RWPE2 (cell line): Measurements from ENCODE around the gene FHOD3.

ENCODE experiments used
- ATAC-seq: fragments of 200-7000 bp; cut with Tn5 transposase; 3 replicates; pipeline ENCODE4 v1.9.1; 2021; ENCODE audit warnings: low read depth
- DNase-seq: peaks from one replicate; pipeline ENCODE4 v3.0.0-alpha.2; 2020; ENCODE audit warnings: low spot score
- H3K27ac ChIP-seq: fragments of 450-650 bp; 2 replicates; pipeline ENCODE4 v1.5.1; 2017; ENCODE audit warnings: mild to moderate bottlenecking; ENCODE audit not compliant: poor library complexity, severe bottlenecking
- H3K27me3 ChIP-seq: fragments of 250-450 bp; sonication (Bioruptor Pico); 2 replicates; pipeline ENCODE4 v1.5.1; 2021; ENCODE audit warnings: mild to moderate bottlenecking, moderate library complexity; ENCODE audit not compliant: insufficient read depth, poor library complexity, severe bottlenecking
- H3K36me3 ChIP-seq: fragments of 250-450 bp; sonication (Bioruptor Pico); 2 replicates; pipeline ENCODE4 v1.5.1; 2020; ENCODE audit warnings: low read depth, mild to moderate bottlenecking, moderate library complexity
- H3K4me1 ChIP-seq: fragments of 250-450 bp; sonication (Bioruptor Pico); 2 replicates; pipeline ENCODE4 v1.5.1; 2021; ENCODE audit warnings: mild to moderate bottlenecking, moderate library complexity; ENCODE audit not compliant: insufficient read depth, poor library complexity, severe bottlenecking
- H3K4me3 ChIP-seq: fragments of 250-450 bp; sonication (Bioruptor Pico); 2 replicates; pipeline ENCODE4 v1.5.1; 2021; ENCODE audit warnings: mild to moderate bottlenecking, moderate library complexity; ENCODE audit not compliant: severe bottlenecking
- H3K9me3 ChIP-seq: fragments of 250-450 bp; sonication (Bioruptor Pico); 2 replicates; pipeline ENCODE4 v1.5.1; 2021; ENCODE audit warnings: mild to moderate bottlenecking, moderate library complexity; ENCODE audit not compliant: severe bottlenecking
- TF ChIP-seq, protein P1 (sequence below): fragments of 450-650 bp; IDR thresholded peaks from one replicate; pipeline ENCODE4 v1.5.1; 2017; ENCODE audit warnings: mild to moderate bottlenecking, moderate library complexity; ENCODE audit not compliant: poor library complexity, severe bottlenecking

FHOD3 gene

GRCh38 chr18:36401462-36401861, 103.9 kb downstream of the FHOD3 start:
- H3K4me1 ChIP-seq = peaks cover 27% of the 10 kb centered on the region
- no peaks in the 10 kb centered on the region for H3K27me3 ChIP-seq
- ATAC-seq = no peak
- no peaks in the 10 kb centered on the region for H3K36me3 ChIP-seq
- no peak overlapping the region for H3K27ac ChIP-seq
- no peak for DNase-seq
- TF ChIP-seq, protein P1, sequence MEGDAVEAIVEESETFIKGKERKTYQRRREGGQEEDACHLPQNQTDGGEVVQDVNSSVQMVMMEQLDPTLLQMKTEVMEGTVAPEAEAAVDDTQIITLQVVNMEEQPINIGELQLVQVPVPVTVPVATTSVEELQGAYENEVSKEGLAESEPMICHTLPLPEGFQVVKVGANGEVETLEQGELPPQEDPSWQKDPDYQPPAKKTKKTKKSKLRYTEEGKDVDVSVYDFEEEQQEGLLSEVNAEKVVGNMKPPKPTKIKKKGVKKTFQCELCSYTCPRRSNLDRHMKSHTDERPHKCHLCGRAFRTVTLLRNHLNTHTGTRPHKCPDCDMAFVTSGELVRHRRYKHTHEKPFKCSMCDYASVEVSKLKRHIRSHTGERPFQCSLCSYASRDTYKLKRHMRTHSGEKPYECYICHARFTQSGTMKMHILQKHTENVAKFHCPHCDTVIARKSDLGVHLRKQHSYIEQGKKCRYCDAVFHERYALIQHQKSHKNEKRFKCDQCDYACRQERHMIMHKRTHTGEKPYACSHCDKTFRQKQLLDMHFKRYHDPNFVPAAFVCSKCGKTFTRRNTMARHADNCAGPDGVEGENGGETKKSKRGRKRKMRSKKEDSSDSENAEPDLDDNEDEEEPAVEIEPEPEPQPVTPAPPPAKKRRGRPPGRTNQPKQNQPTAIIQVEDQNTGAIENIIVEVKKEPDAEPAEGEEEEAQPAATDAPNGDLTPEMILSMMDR = no peak
- H3K9me3 ChIP-seq = no peaks in the 10 kb centered on the region
- no peak overlapping the region for H3K4me3 ChIP-seq

DNA sequence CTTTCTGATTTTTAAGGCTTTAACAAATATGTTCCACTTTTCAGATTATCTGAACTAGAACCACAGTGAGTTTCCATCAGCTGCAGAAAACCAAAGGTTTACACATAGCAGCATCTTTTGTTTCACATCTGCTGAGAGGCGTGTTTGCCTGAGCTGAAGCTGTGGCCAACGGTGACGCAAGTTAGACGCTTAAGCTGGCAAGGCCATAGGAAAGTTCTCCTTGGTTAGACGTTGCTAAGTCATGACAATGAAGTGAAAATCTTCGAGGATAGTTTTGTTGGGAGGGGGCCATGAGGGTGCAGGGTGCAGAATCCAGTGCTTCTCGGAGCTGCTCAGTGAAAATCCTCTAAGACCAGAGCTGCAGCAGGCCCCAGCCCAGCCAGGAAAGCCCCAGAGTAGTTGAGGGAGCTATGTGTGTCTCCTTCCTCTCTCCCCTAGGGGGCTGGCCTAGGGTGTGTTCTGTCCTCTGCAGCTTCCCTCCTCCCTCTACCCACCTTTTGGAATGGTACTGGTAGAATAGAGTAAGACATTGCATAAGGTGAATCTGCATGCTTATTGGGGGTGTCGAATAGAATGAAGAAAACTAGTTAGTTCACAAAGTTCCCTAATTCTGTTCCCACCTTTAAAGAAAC, 105.4 kb downstream of the FHOD3 start:
- Histone ChIP-seq H3K27ac (no peak overlapping the region), H3K27me3 (no peaks in the 10 kb centered on the region), H3K4me1 (peaks cover 17% of the 10 kb centered on the region), H3K36me3 (no peaks in the 10 kb centered on the region), H3K9me3 (no peaks in the 10 kb centered on the region), H3K4me3 (no peak overlapping the region)
- ATAC-seq = no peak
- no peak for DNase-seq
- TF ChIP-seq, protein P1 = no peak

DNA sequence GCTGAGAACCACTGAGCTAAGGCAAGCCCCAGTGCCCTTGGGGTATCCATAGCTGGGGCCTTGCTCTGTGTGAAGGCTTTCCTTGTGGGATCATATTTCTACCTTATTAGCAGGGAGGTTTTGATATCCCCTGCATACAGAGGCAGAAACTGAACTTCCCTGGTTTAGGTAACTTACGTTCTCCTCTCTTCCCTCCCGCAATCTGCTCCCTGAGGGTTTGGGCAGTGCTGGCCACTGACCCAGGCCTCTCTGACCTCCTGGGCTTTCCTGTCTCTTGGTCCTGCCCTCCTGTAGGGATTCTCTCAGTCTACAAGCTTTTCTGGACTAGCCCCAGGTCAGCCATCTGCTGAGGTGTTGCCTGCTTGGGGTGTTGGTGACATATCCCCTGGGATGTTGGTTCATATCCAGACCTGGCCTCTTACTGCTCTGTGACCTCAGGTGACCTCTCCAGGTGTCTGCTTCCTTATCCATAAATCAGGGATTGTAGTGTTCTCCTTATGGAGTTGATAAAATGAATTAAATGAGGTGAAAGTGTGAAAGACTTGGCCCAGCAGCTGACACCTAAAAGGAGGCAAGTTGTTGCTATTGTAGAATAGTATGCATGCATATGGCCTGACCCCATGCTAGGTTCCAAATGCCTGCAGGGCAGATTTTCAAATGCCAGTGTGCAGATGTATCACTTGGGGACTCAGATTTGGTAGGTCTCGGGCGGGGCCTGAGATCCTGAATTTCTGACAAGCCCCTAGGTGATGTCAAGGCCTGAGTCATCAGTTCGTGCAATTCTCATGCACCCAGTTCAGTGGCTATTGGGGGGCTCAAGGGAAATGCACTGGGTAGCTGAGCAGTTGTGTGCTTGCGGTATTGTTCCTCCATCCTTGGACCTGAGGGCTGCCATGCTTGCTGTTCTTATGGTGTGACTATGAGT, 106.6 kb downstream of the FHOD3 start:
- no peaks in the 10 kb centered on the region for H3K36me3 ChIP-seq
- H3K27ac ChIP-seq = no peak overlapping the region
- TF ChIP-seq, protein P1 = no peak
- ATAC-seq (no peak), DNase-seq (no peak)
- peaks cover 4% of the 10 kb centered on the region for H3K4me1 ChIP-seq
- no peak overlapping the region for H3K4me3 ChIP-seq
- no peaks in the 10 kb centered on the region for H3K9me3 ChIP-seq
- no peaks in the 10 kb centered on the region for H3K27me3 ChIP-seq

- H3K27ac ChIP-seq = no peak overlapping the region
- TF ChIP-seq, protein P1 = no peak
- DNase-seq (no peak), ATAC-seq (no peak)
- no peaks in the 10 kb centered on the region for H3K27me3 ChIP-seq
- no peak overlapping the region for H3K4me3 ChIP-seq
- no peaks in the 10 kb centered on the region for H3K36me3 ChIP-seq
- peaks cover 4% of the 10 kb centered on the region for H3K4me1 ChIP-seq
- no peaks in the 10 kb centered on the region for H3K9me3 ChIP-seq
These were observed 108.1 kb downstream of the FHOD3 start for GRCh38 chr18:36405611-36406010.
